D721Med (cell line): ENCODE measurements around the gene SEMA4G.

Source experiments
- DNase-seq: peaks from one replicate; pipeline ENCODE4 v3.0.0; 2011; ENCODE audit warnings: low spot score; ENCODE audit not compliant: insufficient read length
- FAIRE-seq: peaks from 2 replicates; lab custom pipeline; 2011; peaks lifted over from hg19 to GRCh38; lab: Jason Lieb, UNC
- TF ChIP-seq, protein P1 (sequence below): IDR thresholded peaks from 2 replicates; pipeline ENCODE4 v1.5.1; 2012; ENCODE audit warnings: mild to moderate bottlenecking, control low read depth; ENCODE audit not compliant: insufficient read depth; ENCODE audit errors: missing control alignments

Gene SEMA4G

GRCh38 chr10:100987685-100988049 is 18.4 kb downstream of the SEMA4G start:
- TF ChIP-seq, protein P1, sequence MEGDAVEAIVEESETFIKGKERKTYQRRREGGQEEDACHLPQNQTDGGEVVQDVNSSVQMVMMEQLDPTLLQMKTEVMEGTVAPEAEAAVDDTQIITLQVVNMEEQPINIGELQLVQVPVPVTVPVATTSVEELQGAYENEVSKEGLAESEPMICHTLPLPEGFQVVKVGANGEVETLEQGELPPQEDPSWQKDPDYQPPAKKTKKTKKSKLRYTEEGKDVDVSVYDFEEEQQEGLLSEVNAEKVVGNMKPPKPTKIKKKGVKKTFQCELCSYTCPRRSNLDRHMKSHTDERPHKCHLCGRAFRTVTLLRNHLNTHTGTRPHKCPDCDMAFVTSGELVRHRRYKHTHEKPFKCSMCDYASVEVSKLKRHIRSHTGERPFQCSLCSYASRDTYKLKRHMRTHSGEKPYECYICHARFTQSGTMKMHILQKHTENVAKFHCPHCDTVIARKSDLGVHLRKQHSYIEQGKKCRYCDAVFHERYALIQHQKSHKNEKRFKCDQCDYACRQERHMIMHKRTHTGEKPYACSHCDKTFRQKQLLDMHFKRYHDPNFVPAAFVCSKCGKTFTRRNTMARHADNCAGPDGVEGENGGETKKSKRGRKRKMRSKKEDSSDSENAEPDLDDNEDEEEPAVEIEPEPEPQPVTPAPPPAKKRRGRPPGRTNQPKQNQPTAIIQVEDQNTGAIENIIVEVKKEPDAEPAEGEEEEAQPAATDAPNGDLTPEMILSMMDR = no peak
- DNase-seq (no peak), FAIRE-seq (no peak)

DNA sequence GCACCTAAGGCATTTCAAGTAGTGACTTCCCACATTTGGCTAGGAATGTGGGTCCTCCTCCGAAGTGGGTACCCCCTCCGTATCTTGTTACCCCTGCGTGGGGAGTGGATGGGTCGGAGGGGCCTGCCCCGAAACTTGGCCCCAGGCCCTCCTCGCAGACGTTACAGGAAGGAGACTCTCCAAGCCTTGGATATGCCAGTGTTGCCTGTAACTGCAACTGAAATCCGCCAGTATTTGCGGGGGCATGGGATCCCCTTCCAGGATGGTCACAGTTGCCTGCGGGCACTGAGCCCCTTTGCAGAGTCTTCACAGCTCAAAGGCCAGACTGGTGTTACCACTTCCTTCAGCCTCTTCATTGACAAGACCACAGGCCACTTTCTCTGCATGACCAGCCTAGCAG is 18.9 kb downstream of the SEMA4G start:
- DNase-seq = no peak
- TF ChIP-seq, protein P1 = no peak
- FAIRE-seq = no peak

DNA sequence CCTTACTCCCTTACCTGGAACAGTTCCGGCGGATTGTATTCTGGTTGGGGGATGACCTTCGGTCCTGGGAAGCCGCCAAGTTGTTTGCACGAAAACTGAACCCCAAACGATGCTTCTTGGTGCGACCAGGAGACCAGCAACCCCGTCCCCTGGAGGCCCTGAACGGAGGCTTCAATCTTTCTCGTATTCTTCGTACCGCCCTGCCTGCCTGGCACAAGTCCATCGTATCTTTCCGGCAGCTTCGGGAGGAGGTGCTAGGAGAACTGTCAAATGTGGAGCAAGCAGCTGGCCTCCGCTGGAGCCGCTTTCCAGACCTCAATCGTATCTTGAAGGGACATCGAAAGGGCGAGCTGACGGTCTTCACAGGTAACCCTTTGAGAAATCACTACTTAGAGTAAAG is 19.8 kb downstream of the SEMA4G start:
- FAIRE-seq (no peak), DNase-seq (no peak)
- TF ChIP-seq, protein P1 = no peak

DNA sequence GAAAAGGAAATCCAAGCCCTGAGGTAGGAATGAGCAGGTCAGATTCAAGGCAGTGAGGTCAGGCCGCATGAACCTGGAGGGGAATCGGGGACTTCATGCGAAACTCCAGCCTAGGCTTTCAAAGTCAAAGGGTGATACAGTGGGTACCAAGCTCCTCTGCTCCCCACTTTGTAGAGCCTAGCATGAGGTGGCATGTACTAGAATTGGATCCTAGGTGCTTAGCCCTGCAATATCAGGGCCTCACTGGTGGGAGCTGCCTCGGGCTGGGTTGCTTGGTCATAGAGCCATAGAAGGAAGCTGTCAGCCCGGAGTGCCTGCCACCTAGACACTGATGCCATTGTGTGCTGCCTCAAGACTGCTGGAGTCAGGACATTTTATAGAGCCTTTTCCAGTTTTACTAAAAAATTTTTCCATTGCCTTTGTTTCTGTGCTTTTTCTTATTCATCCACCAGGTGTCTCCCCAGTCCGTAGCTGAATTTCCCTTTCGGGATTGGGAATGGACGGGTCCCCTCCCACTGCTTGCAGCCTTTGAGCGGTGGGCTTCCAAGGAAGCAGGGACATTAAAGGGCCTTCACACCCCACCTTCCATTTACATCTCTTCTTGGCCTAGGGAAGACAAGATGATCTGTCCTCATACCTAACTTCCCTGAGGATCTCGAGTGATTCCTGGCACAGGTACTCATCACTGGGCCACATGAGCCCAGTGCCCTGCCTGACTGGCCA is 24.8 kb downstream of the SEMA4G start:
- no peak for DNase-seq
- FAIRE-seq = no peak
- TF ChIP-seq, protein P1 = peak; percentile 60

DNA sequence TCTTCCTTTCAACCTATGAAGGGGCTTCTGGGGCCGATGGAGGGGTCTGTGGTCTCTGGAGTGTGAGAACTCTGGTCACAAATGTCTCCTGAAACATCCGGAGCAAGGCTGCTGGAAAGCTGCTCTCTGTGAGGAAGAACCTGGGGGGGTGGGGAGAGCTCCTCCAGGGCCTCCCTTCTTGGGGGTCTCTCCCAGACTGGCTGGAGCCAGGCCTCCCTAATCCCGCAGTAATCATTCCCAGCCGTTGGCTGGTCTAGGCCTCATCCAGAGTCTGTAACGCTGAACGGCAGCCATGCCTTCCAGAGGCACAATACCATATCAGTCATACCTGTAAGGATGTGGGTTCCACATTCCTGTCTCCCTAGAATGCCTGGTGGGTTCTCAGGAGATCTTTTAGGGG is 25.9 kb downstream of the SEMA4G start:
- TF ChIP-seq, protein P1 = no peak
- FAIRE-seq (no peak), DNase-seq (no peak)

DNA sequence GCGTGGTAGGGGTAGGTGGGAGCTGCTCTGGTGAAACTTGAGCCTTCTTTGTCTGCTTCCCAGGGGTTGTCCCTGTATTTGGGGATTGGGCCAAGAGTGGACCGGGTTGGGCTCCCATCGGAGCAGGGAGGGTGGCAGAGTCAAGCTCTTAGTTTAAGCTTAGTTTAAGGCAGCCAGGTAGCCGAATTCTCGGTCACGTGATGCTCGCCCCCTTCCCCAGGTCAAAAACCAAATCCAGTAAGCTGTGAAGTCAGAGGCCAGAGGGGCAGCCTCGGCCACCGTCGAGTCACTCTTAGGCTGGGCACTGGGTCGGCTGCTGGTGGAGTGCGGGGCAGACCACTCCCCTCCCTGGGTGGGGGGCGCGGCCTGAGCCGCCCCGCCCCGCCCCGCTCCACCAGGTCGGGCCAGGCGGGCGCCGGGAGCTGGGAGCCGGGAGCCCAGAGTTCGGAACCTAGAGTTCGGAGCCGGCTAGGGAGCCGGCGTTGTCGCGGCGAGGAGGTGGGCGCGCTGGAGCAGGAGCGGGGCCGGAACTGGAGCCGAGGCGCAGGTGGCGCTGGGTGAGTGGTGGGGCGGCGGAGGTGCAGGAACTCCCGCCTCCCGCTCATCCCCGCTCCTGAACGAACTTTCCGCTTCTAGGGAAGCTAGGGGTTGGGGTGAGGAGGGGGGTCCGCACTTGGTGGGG is 27.5 kb downstream of the SEMA4G start:
- FAIRE-seq (no peak), DNase-seq (no peak)
- TF ChIP-seq, protein P1 = no peak
